ENCODE data around the gene TET3. TPM values are rescaled to one million over a fixed set of nuclear protein-coding genes. Genes with fewer than 3 reads are reported as not detected.
"Not testable (repeated sequence)": the region's sequence is repeated elsewhere in the genome, so short reads cannot be mapped to it uniquely, and the experiment has no call there.

Gene TET3
- total RNA-seq: 10 to 100 TPM; 14.4 to 15.2 TPM

GRCh38 chr2:73984203-73984921 is at the start of gene TET3:
Gene TET3 (plus strand): TSS chr2:73984910. CDS start chr2:73986404, 1,494 bp downstream.
- peak within 1 kb of the TSS; percentile 80 for H3K4me3 Mint-ChIP-seq
- H3K4me1 Mint-ChIP-seq (ENCODE audit: low read depth): peaks cover 64% of the 10 kb centered on the region
- CTCF ChIA-PET: no interaction called here
- no peaks in the 10 kb centered on the region for H3K27me3 Mint-ChIP-seq (ENCODE audit: low read depth)
- peaks cover 26% of the 10 kb centered on the region for H3K36me3 Mint-ChIP-seq (ENCODE audit: low read depth)
- H3K9me3 Mint-ChIP-seq: no peaks in the 10 kb centered on the region
- peak within 1 kb of the TSS; percentile 90 for H3K27ac Mint-ChIP-seq
- intact Hi-C loops (cut with micrococcal nuclease): loop anchor here (5.0 kb wide), 1 partner anchor 863 kb away; no protein-coding TSS in a partner anchor
- DNase-seq: peak; percentile 66

GRCh38 chr2:73935641-73936040 is 49.1 kb upstream of the TET3 start:
- Mint-ChIP-seq H3K27me3 (ENCODE audit: low read depth) (no peaks in the 10 kb centered on the region), H3K27ac (no peak overlapping the region), H3K4me3 (no peak overlapping the region), H3K36me3 (ENCODE audit: low read depth) (peaks cover 31% of the 10 kb centered on the region), H3K4me1 (ENCODE audit: low read depth) (peaks cover 88% of the 10 kb centered on the region), H3K9me3 (no peaks in the 10 kb centered on the region)
- DNase-seq: no peak
- intact Hi-C loops (cut with micrococcal nuclease): no loop called here
- CTCF ChIA-PET: interaction anchor here (1.2 kb wide), 1 partner anchor 28 kb away, joined by 3 read pairs; no protein-coding TSS in a partner anchor

DNA sequence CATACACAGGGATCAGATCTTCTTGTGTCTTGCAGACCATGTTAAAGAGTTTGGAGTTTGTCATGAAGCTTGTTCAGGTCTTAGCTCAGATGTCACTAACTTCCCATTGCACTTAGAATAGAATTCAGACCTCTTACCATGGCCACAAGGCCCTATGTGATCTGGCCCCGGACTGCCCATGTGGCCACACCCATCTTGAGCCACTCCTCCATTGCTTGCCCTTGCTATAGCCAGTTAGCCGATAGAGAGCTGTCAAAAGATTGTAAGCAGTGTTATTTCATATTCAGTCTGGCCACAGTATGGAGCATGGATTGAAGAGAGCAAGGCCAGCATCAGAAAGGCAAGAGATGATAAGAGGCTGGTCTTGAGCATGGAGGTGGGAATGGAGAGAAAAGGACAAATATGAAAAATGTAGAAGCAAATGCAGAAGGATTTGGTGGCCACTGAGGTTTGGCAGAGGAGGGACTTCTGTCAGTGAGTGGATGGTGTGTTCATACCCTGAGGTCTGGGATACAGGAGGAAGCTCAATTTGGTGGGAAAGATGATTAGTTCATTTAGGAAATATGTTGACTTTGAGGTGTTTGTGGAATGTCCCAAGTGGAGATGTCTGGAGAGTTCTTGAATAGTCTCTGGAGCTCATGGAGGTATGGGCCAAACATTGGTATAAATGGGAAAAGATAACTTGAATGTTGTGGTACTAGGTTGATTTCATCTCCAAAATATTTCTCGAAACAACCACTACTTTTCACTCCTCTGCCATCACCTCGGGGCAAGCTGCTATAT is 47.4 kb upstream of the TET3 start:
- Mint-ChIP-seq H3K36me3 (ENCODE audit: low read depth) (peaks cover 32% of the 10 kb centered on the region), H3K27ac (no peak overlapping the region), H3K27me3 (ENCODE audit: low read depth) (no peaks in the 10 kb centered on the region), H3K4me3 (no peak overlapping the region), H3K4me1 (ENCODE audit: low read depth) (peaks cover 84% of the 10 kb centered on the region), H3K9me3 (no peaks in the 10 kb centered on the region)
- DNase-seq: no peak
- CTCF ChIA-PET: interaction anchor here (0.9 to 1.9 kb wide), 4 partner anchors 12 to 110 kb away, joined by 3 to 5 read pairs (median 4); partner anchors contain the start of gene STAMBP
- intact Hi-C loops (cut with micrococcal nuclease): no loop called here

DNA sequence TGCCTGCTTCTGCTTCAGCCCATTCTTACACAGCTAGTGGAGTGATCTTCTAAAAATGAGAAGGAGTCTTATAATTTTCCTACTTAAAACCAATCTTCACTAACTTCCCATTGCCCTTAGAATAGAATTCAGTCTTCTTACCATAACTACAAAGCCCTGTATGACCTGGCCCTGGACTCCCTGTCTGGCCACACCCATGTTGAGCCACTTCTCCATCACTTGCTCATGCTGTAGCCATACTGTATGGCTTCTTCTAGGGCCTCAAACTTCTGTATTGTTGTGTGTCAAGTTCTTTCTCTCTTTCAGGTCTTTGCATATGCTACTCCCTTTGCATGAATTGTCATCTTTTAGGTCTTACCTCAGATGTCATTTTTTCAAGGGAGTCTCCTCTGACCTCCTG is 46.8 kb upstream of the TET3 start:
- H3K27ac Mint-ChIP-seq: no peak overlapping the region
- H3K4me3 Mint-ChIP-seq: no peak overlapping the region
- peaks cover 84% of the 10 kb centered on the region for H3K4me1 Mint-ChIP-seq (ENCODE audit: low read depth)
- peaks cover 33% of the 10 kb centered on the region for H3K36me3 Mint-ChIP-seq (ENCODE audit: low read depth)
- DNase-seq: no peak
- intact Hi-C loops (cut with micrococcal nuclease): no loop called here
- no peaks in the 10 kb centered on the region for H3K27me3 Mint-ChIP-seq (ENCODE audit: low read depth)
- CTCF ChIA-PET: interaction anchor here (0.6 to 1.9 kb wide), 3 partner anchors 45 to 138 kb away, joined by 4 to 5 read pairs (median 5); no protein-coding TSS in a partner anchor
- no peaks in the 10 kb centered on the region for H3K9me3 Mint-ChIP-seq

GRCh38 chr2:73938718-73939352 is 45.9 kb upstream of the TET3 start:
- peak; percentile 42 for DNase-seq
- H3K27ac Mint-ChIP-seq: peak overlapping the region; percentile 76
- intact Hi-C loops (cut with micrococcal nuclease): loop anchor here (1.0 kb wide), 10 partner anchors 8 to 108 kb away; no protein-coding TSS in a partner anchor
- peaks cover 82% of the 10 kb centered on the region for H3K4me1 Mint-ChIP-seq (ENCODE audit: low read depth)
- no peaks in the 10 kb centered on the region for H3K27me3 Mint-ChIP-seq (ENCODE audit: low read depth)
- no peaks in the 10 kb centered on the region for H3K9me3 Mint-ChIP-seq
- no peak overlapping the region for H3K4me3 Mint-ChIP-seq
- H3K36me3 Mint-ChIP-seq (ENCODE audit: low read depth): peaks cover 33% of the 10 kb centered on the region
- CTCF ChIA-PET: interaction anchor here (0.6 to 1.9 kb wide), 6 partner anchors 32 to 67 kb away, joined by 3 to 5 read pairs (median 3); no protein-coding TSS in a partner anchor

GRCh38 chr2:73939419-73939818 is 45.3 kb upstream of the TET3 start:
- intact Hi-C loops (cut with micrococcal nuclease): loop anchor here (1.0 kb wide), 10 partner anchors 8 to 108 kb away; no protein-coding TSS in a partner anchor
- Mint-ChIP-seq H3K9me3 (no peaks in the 10 kb centered on the region), H3K36me3 (ENCODE audit: low read depth) (peaks cover 34% of the 10 kb centered on the region), H3K4me3 (no peak overlapping the region), H3K27ac (peak overlapping the region; percentile 76), H3K27me3 (ENCODE audit: low read depth) (no peaks in the 10 kb centered on the region), H3K4me1 (ENCODE audit: low read depth) (peaks cover 84% of the 10 kb centered on the region)
- CTCF ChIA-PET: interaction anchor here (0.8 to 1.9 kb wide), 5 partner anchors 32 to 56 kb away, joined by 3 to 5 read pairs (median 3); no protein-coding TSS in a partner anchor
- DNase-seq: peak; percentile 76

GRCh38 chr2:73940066-73940465 is 44.6 kb upstream of the TET3 start:
- H3K4me1 Mint-ChIP-seq (ENCODE audit: low read depth): peaks cover 89% of the 10 kb centered on the region
- intact Hi-C loops (cut with micrococcal nuclease); CTCF ChIA-PET; H3K27me3 Mint-ChIP-seq (ENCODE audit: low read depth); H3K4me3 Mint-ChIP-seq; DNase-seq; H3K9me3 Mint-ChIP-seq: not testable (repeated sequence)
- H3K27ac Mint-ChIP-seq: peak overlapping the region; percentile 76
- H3K36me3 Mint-ChIP-seq (ENCODE audit: low read depth): peaks cover 40% of the 10 kb centered on the region

DNA sequence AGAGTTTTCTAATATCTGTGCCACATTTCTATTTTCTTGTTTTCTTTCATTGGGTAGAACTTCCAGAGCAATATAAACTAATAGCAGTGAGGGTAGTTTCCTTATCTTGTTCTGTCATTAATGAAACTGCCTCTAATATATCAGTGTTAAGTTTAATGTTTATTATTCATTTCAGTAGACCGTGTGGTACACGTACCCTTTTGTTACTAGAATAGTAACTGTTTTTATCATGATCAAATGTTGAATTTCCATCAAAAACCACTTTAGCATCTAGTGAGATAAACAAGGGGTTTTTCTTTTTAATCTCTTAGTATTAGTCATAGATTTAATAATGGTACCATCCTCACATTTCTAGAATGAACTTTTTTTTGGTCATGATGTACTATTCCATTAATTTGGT is 42.0 kb upstream of the TET3 start:
- no peak overlapping the region for H3K4me3 Mint-ChIP-seq
- peak overlapping the region; percentile 7 for H3K27ac Mint-ChIP-seq
- intact Hi-C loops (cut with micrococcal nuclease): no loop called here
- no peaks in the 10 kb centered on the region for H3K9me3 Mint-ChIP-seq
- H3K36me3 Mint-ChIP-seq (ENCODE audit: low read depth): peaks cover 43% of the 10 kb centered on the region
- H3K27me3 Mint-ChIP-seq (ENCODE audit: low read depth): no peaks in the 10 kb centered on the region
- DNase-seq: no peak
- peaks cover 88% of the 10 kb centered on the region for H3K4me1 Mint-ChIP-seq (ENCODE audit: low read depth)
- CTCF ChIA-PET: no interaction called here

GRCh38 chr2:73944714-73945113 is 40.0 kb upstream of the TET3 start:
- Mint-ChIP-seq H3K27ac (peak overlapping the region; percentile 17), H3K27me3 (ENCODE audit: low read depth) (no peaks in the 10 kb centered on the region), H3K36me3 (ENCODE audit: low read depth) (peaks cover 46% of the 10 kb centered on the region), H3K4me1 (ENCODE audit: low read depth) (peaks cover 87% of the 10 kb centered on the region), H3K4me3 (no peak overlapping the region), H3K9me3 (no peaks in the 10 kb centered on the region)
- DNase-seq: peak; percentile 36
- intact Hi-C loops (cut with micrococcal nuclease): no loop called here
- CTCF ChIA-PET: interaction anchor here (0.7 to 1.1 kb wide), 3 partner anchors 14 to 37 kb away, joined by 3 to 4 read pairs (median 3); no protein-coding TSS in a partner anchor

- Mint-ChIP-seq H3K36me3 (ENCODE audit: low read depth) (peaks cover 44% of the 10 kb centered on the region), H3K9me3 (no peaks in the 10 kb centered on the region), H3K4me1 (ENCODE audit: low read depth) (peaks cover 85% of the 10 kb centered on the region), H3K4me3 (no peak overlapping the region), H3K27ac (no peak overlapping the region), H3K27me3 (ENCODE audit: low read depth) (no peaks in the 10 kb centered on the region)
- CTCF ChIA-PET: interaction anchor here (0.6 kb wide), 1 partner anchor 21 kb away, joined by 3 read pairs; no protein-coding TSS in a partner anchor
- DNase-seq: no peak
- intact Hi-C loops (cut with micrococcal nuclease): no loop called here
Measured at GRCh38 chr2:73946215-73946614, 38.5 kb upstream of the TET3 start.

DNA sequence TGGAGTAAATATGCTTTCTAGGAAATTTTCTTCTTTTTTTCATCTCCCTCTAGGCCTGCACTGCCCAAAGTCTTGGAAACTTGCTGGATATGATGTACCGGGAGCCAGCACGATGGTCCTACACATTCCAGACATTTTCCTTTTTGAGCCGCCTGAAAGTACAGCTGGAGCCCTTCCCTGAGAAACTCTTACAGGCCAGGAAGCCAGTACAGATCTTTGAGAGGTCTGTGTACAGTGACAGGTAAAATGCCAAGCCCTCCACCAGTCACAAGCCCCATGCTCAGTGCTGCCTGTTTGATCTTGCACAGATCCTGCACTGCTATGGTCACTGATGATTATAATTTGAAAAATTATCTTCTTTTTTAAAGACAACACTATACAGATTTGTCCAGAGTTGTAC is 38.0 kb upstream of the TET3 start:
- H3K9me3 Mint-ChIP-seq: no peaks in the 10 kb centered on the region
- peaks cover 49% of the 10 kb centered on the region for H3K36me3 Mint-ChIP-seq (ENCODE audit: low read depth)
- no peak overlapping the region for H3K27ac Mint-ChIP-seq
- CTCF ChIA-PET: no interaction called here
- peaks cover 87% of the 10 kb centered on the region for H3K4me1 Mint-ChIP-seq (ENCODE audit: low read depth)
- DNase-seq: no peak
- H3K27me3 Mint-ChIP-seq (ENCODE audit: low read depth): no peaks in the 10 kb centered on the region
- intact Hi-C loops (cut with micrococcal nuclease): no loop called here
- no peak overlapping the region for H3K4me3 Mint-ChIP-seq
